ENCODE data around the gene CCDC34.

Gene CCDC34

GRCh38 chr11:27310707-27311106, 52.3 kb downstream of the CCDC34 start:
- Mint-ChIP-seq H3K9me3 (peaks cover 1% of the 10 kb centered on the region), H3K4me3 (no peak overlapping the region), H3K4me1 (no peaks in the 10 kb centered on the region), H3K27me3 (peaks cover 6% of the 10 kb centered on the region), H3K36me3 (no peaks in the 10 kb centered on the region), H3K27ac (no peak overlapping the region)
- ATAC-seq (ENCODE audit: low read depth) (no peak), DNase-seq (ENCODE audit: low spot score in 2 of 2) (no peak)

GRCh38 chr11:27310182-27310581, 52.8 kb downstream of the CCDC34 start:
- Mint-ChIP-seq H3K36me3 (no peaks in the 10 kb centered on the region), H3K27me3 (peaks cover 6% of the 10 kb centered on the region), H3K27ac (no peak overlapping the region), H3K4me3 (no peak overlapping the region), H3K4me1 (no peaks in the 10 kb centered on the region), H3K9me3 (peaks cover 4% of the 10 kb centered on the region)
- ATAC-seq (ENCODE audit: low read depth) (no peak), DNase-seq (ENCODE audit: low spot score in 2 of 2) (no peak)

GRCh38 chr11:27309046-27309445, 54.0 kb downstream of the CCDC34 start:
- Mint-ChIP-seq H3K27me3 (peaks cover 4% of the 10 kb centered on the region), H3K27ac (no peak overlapping the region)

DNA sequence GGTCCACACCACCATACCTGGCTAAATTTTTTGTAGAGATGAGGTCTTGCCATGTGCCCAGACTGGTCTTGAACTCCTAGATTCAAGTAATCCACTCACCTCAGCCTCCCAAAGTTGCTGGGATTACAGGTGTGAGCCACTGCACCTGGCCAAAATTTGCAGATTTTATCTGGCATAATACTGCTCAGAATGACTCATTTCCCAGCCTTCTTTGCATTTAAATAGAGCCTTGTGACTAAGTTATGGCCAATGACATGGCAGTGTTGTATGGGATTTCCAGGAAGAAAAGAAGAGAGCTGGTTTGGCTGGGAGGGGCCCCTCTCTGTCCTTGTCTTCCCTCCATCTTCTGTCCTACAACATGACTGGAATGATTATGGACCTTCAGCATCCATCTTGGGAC, 55.8 kb downstream of the CCDC34 start:
- Mint-ChIP-seq H3K27ac (no peak overlapping the region), H3K9me3 (peaks cover 4% of the 10 kb centered on the region), H3K4me3 (no peak overlapping the region), H3K4me1 (no peaks in the 10 kb centered on the region), H3K36me3 (no peaks in the 10 kb centered on the region), H3K27me3 (peaks cover 4% of the 10 kb centered on the region)
- DNase-seq (ENCODE audit: low spot score in 2 of 2) (no peak), ATAC-seq (ENCODE audit: low read depth) (no peak)

More at GRCh38 chr11:27309046-27309445, 54.0 kb downstream of the CCDC34 start:
- H3K4me1 Mint-ChIP-seq = no peaks in the 10 kb centered on the region
- H3K36me3 Mint-ChIP-seq = no peaks in the 10 kb centered on the region
- DNase-seq (ENCODE audit: low spot score in 2 of 2) (no peak), ATAC-seq (ENCODE audit: low read depth) (no peak)
- H3K9me3 Mint-ChIP-seq = peaks cover 4% of the 10 kb centered on the region
- no peak overlapping the region for H3K4me3 Mint-ChIP-seq

DNA sequence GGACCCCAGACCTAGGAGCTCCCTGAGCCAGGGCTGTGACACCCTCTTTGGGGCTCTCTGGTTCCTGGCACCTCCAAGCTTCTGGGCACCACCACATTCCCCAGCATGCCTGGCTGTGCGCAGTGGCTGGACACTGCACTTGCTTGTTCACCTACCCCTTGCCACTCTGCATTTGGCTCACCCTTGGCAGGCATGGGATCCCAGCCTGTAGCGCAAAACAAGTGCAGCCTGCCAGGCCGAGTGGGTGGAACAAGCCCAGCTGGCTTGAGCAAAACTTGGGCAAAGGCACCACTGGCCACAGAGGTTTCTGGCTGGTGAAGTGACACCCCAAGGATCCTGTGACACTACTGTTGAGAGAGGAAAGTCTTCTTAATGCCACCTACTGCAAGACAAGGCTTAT, 57.3 kb downstream of the CCDC34 start:
- Mint-ChIP-seq H3K9me3 (peaks cover 4% of the 10 kb centered on the region), H3K4me3 (no peak overlapping the region), H3K4me1 (no peaks in the 10 kb centered on the region), H3K27me3 (peaks cover 4% of the 10 kb centered on the region), H3K36me3 (no peaks in the 10 kb centered on the region), H3K27ac (no peak overlapping the region)
- no peak for ATAC-seq (ENCODE audit: low read depth)
- DNase-seq (ENCODE audit: low spot score in 2 of 2) = no peak

- Mint-ChIP-seq H3K36me3 (peaks cover 2% of the 10 kb centered on the region), H3K27me3 (peaks cover 7% of the 10 kb centered on the region), H3K9me3 (peaks cover 4% of the 10 kb centered on the region), H3K27ac (no peak overlapping the region), H3K4me3 (no peak overlapping the region), H3K4me1 (no peaks in the 10 kb centered on the region)
- no peak for DNase-seq (ENCODE audit: low spot score in 2 of 2)
- no peak for ATAC-seq (ENCODE audit: low read depth)
Observed at GRCh38 chr11:27304514-27304913, 58.5 kb downstream of the CCDC34 start.

- H3K4me3 Mint-ChIP-seq = no peak overlapping the region
- DNase-seq (ENCODE audit: low spot score in 2 of 2) (no peak), ATAC-seq (ENCODE audit: low read depth) (no peak)
- H3K9me3 Mint-ChIP-seq = peaks cover 4% of the 10 kb centered on the region
- peaks cover 2% of the 10 kb centered on the region for H3K36me3 Mint-ChIP-seq
- no peaks in the 10 kb centered on the region for H3K4me1 Mint-ChIP-seq
- peaks cover 7% of the 10 kb centered on the region for H3K27me3 Mint-ChIP-seq
- H3K27ac Mint-ChIP-seq = no peak overlapping the region
Observed at GRCh38 chr11:27303903-27304302, 59.1 kb downstream of the CCDC34 start.

DNA sequence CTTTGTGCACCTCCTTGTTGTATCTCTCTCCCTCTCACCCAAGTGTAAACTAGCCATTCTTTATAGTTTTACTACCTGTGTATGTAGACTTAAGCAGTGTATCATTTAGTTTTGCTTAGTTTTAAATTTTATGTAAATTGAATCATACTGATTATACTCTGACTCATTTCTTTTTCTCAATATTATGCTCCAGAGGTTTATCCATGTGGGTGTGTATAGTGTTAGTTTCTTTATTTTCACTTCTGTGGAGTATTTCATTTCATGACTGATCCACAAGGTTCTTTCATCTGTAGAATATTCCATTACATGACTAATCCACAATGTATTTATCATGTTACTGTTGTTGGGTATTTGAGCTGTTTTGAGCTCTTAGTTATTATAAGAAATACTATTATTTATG, 62.0 kb downstream of the CCDC34 start:
- Mint-ChIP-seq H3K27ac (no peak overlapping the region), H3K27me3 (peaks cover 3% of the 10 kb centered on the region), H3K4me1 (no peaks in the 10 kb centered on the region), H3K4me3 (no peak overlapping the region), H3K36me3 (peaks cover 2% of the 10 kb centered on the region), H3K9me3 (peaks cover 2% of the 10 kb centered on the region)
- DNase-seq (ENCODE audit: low spot score in 2 of 2) (no peak), ATAC-seq (ENCODE audit: low read depth) (no peak)

- Mint-ChIP-seq H3K36me3 (peaks cover 2% of the 10 kb centered on the region), H3K27ac (no peak overlapping the region), H3K27me3 (peaks cover 3% of the 10 kb centered on the region), H3K4me1 (no peaks in the 10 kb centered on the region), H3K9me3 (peaks cover 2% of the 10 kb centered on the region), H3K4me3 (no peak overlapping the region)
- DNase-seq (ENCODE audit: low spot score in 2 of 2) = no peak
- no peak for ATAC-seq (ENCODE audit: low read depth)
Observed at GRCh38 chr11:27297616-27298015, 65.4 kb downstream of the CCDC34 start.

GRCh38 chr11:27296497-27296896, 66.5 kb downstream of the CCDC34 start:
- ATAC-seq (ENCODE audit: low read depth) (no peak), DNase-seq (ENCODE audit: low spot score in 2 of 2) (no peak)
- Mint-ChIP-seq H3K27me3 (peaks cover 7% of the 10 kb centered on the region), H3K4me1 (no peaks in the 10 kb centered on the region), H3K27ac (no peak overlapping the region), H3K9me3 (peaks cover 7% of the 10 kb centered on the region), H3K36me3 (peaks cover 6% of the 10 kb centered on the region), H3K4me3 (no peak overlapping the region)

DNA sequence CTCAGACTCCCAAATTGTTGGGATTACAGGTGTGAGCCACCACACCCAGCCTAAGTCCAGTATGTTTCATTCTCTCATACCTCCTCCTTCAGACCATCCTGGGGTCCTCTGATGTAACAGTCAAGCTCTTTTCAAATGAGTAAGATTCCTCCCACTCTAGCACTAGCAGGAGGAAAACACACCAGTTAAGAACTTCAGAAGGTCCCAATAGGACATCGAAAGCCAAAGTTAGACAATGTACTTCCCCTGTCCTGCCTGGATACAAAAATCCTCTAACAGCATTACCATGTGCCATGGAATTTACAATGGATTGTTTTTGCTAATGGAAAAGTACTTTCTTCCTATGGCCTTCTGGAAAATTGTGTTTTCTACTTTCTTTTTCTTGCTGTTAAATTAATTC, 67.1 kb downstream of the CCDC34 start:
- DNase-seq (ENCODE audit: low spot score in 2 of 2) (no peak), ATAC-seq (ENCODE audit: low read depth) (no peak)
- no peak overlapping the region for H3K4me3 Mint-ChIP-seq
- peaks cover 13% of the 10 kb centered on the region for H3K9me3 Mint-ChIP-seq
- H3K27me3 Mint-ChIP-seq = peaks cover 7% of the 10 kb centered on the region
- H3K27ac Mint-ChIP-seq = no peak overlapping the region
- H3K36me3 Mint-ChIP-seq = peaks cover 6% of the 10 kb centered on the region
- no peaks in the 10 kb centered on the region for H3K4me1 Mint-ChIP-seq

DNA sequence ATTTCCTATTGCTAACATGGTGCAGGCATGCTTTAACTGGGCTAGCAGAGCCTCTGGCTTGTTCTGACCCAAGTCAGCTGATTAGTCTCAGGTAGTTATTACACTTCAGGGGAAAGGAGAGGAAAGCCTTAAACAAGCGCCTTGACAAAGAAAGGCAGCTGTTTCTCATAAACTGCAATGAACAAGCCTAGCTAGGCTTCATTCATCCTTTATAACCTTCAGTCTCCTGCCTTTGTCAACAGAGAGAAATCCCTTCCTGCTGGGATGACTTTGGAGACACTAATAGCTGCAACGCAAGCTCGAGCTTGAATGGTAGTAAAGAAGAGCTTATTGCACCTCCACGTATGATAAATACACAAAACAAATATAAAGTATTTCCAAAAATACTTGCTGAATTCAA, 68.4 kb downstream of the CCDC34 start:
- Mint-ChIP-seq H3K27me3 (peaks cover 4% of the 10 kb centered on the region), H3K9me3 (peaks cover 18% of the 10 kb centered on the region), H3K36me3 (peaks cover 4% of the 10 kb centered on the region), H3K4me1 (no peaks in the 10 kb centered on the region), H3K4me3 (no peak overlapping the region), H3K27ac (no peak overlapping the region)
- no peak for DNase-seq (ENCODE audit: low spot score in 2 of 2)
- no peak for ATAC-seq (ENCODE audit: low read depth)

DNA sequence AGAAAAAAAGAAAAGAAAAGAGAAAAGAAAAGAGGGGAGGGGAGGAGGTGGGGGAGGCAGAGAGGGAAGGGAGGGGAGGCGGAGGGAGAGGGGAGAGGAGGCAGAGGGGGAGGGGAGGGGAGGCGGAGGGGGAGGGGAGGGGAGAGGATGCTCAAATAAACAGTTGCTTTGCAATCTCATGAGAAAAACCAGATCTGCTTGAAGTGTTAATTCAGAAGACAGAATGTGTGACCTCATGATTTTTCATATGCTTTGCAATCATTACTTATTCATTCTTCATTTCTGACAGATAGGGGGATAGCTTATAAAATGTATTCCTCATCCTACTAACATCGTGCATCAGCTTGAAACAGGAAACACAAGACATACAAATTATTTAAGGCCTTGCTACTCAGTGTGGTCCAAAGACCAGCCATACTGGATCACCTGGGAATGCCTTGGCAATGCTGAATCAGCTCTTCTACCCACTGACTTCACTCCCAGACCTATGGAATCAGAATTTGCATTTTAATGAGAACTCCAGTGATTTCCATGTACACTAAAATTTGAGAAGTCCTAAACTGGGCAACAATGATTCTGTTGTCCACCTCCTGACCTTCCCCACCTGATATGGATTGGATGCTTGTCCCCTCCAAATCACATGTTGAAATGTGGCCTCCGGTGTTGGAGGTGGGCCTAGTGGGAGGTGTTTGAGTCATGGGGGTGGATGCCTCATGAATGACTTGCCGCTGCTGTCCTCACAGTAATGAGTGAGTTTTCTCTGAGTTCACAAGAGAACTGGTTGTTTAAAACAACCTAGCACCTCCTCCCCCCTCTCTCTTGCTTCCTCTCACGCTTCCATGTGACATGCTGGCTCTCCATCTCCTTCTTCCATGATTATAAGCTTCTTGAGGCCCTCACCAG, 69.2 kb downstream of the CCDC34 start:
- Mint-ChIP-seq H3K36me3 (peaks cover 4% of the 10 kb centered on the region), H3K4me1 (no peaks in the 10 kb centered on the region), H3K27me3 (peaks cover 4% of the 10 kb centered on the region), H3K9me3 (peaks cover 18% of the 10 kb centered on the region), H3K27ac (no peak overlapping the region), H3K4me3 (no peak overlapping the region)
- DNase-seq (ENCODE audit: low spot score in 2 of 2) (no peak), ATAC-seq (ENCODE audit: low read depth) (no peak)

GRCh38 chr11:27292637-27293010, 70.4 kb downstream of the CCDC34 start:
- Mint-ChIP-seq H3K27me3 (peaks cover 6% of the 10 kb centered on the region), H3K36me3 (peaks cover 4% of the 10 kb centered on the region), H3K4me3 (no peak overlapping the region), H3K27ac (no peak overlapping the region), H3K9me3 (peaks cover 18% of the 10 kb centered on the region), H3K4me1 (no peaks in the 10 kb centered on the region)
- no peak for ATAC-seq (ENCODE audit: low read depth)
- DNase-seq (ENCODE audit: low spot score in 2 of 2) = no peak
